ENCODE results near the gene PHOX2A. TPM values are rescaled to one million over a fixed set of nuclear protein-coding genes. Genes with fewer than 3 reads are reported as not detected.

Gene PHOX2A
- total RNA-seq, 1 experiment from 2014 or later: not detected

DNA sequence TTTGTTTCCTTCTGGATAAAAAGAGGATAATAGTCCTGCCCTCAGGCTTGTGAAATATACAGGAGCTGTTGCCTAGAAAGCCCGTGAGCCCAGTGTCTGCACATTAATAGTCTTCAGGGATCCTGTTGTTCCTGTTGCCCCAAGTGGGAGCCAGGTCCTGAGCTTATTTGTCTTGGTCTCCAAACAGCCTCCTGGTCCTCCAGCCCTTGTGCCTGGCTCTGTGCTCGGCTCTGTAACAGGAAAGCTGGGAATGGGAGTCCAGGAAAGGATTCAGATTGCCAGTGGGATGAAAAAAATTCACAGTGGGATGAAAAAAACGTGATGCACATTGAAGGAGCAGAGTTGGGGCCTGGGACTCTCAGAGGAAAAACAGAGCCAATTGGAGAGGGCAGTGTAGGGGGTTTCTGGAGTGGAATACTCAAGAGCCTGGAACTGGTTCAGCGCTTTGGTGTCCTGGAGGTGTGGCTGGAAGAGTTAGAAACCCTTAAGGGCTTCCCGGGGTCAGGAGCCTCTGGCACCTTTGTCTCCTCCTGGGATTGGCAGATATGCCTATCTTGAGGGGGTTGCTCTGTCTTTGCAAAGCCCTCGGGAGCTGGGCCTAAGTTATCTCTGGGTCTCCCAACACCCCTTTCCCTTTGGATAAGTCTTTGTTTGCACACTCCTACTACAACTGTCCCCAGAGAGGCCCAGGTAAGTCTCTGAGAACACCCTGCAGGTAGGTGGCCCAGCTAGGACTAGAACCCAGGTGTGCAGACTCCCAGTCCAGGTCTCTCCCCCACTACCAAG, 21.7 kb downstream of the PHOX2A start:
- peak overlapping the region; percentile 100 for H3K4me2 ChIP-seq (ENCODE audit: low read length)
- peak overlapping the region; percentile 97 for H3K4me3 ChIP-seq (ENCODE audit: low read length)
- no peaks in the 10 kb centered on the region for H3F3A ChIP-seq (ENCODE audit: low read length, unreplicated experiment)
- DNase-seq (no peak), ATAC-seq (no peak)
- no peaks in the 10 kb centered on the region; the same call in 1 of the 2 replicates for H3K36me3 ChIP-seq (ENCODE audit: low read depth, low read length)
- peaks cover 14% of the 10 kb centered on the region for H3K4me1 ChIP-seq (ENCODE audit: insufficient read depth, low read length)
- intact Hi-C loops (cut with micrococcal nuclease): loop anchor here (2.0 kb wide), 1 partner anchor 109 kb away; the partner anchor contains the start of gene ANAPC15
- peak overlapping the region; percentile 26; the same call in 1 of the 2 replicates for H3K9ac ChIP-seq (ENCODE audit: low read length)
- no peaks in the 10 kb centered on the region for H4K20me1 ChIP-seq (ENCODE audit: low read length)
- H3K27ac ChIP-seq (ENCODE audit: low read length): no peak overlapping the region
- CTCF ChIA-PET: no interaction called here
- TSS peak; percentile 90 for BruUV-seq (replicated peaks)
- H3K79me2 ChIP-seq (ENCODE audit: low read length): peaks cover 33% of the 10 kb centered on the region
- no peaks in the 10 kb centered on the region for H3K9me3 ChIP-seq (ENCODE audit: low read length)
- POLR2A ChIA-PET (ENCODE audit: unreplicated experiment): no interaction called here
- H2AFZ ChIP-seq (ENCODE audit: low read length): peak overlapping the region; percentile 99
- TF ChIP-seq, protein P1, sequence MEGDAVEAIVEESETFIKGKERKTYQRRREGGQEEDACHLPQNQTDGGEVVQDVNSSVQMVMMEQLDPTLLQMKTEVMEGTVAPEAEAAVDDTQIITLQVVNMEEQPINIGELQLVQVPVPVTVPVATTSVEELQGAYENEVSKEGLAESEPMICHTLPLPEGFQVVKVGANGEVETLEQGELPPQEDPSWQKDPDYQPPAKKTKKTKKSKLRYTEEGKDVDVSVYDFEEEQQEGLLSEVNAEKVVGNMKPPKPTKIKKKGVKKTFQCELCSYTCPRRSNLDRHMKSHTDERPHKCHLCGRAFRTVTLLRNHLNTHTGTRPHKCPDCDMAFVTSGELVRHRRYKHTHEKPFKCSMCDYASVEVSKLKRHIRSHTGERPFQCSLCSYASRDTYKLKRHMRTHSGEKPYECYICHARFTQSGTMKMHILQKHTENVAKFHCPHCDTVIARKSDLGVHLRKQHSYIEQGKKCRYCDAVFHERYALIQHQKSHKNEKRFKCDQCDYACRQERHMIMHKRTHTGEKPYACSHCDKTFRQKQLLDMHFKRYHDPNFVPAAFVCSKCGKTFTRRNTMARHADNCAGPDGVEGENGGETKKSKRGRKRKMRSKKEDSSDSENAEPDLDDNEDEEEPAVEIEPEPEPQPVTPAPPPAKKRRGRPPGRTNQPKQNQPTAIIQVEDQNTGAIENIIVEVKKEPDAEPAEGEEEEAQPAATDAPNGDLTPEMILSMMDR (conservative IDR thresholded peaks at IDR 0.05; ENCODE audit: low read depth, low read length): no peak
- TF ChIP-seq EZH2 (IDR thresholded peaks at IDR 0.05; ENCODE audit: low read length, unreplicated experiment) (no peak), EZH2phosphoT487 (IDR thresholded peaks at IDR 0.05; ENCODE audit: borderline replicate concordance, low read length) (no peak)
- no peaks in the 10 kb centered on the region for H3K9me2 ChIP-seq (replicated peaks; ENCODE audit: low read length)
- peaks cover 11% of the 10 kb centered on the region; the same call in 1 of the 2 replicates for H3K27me3 ChIP-seq (ENCODE audit: low read length)

DNA sequence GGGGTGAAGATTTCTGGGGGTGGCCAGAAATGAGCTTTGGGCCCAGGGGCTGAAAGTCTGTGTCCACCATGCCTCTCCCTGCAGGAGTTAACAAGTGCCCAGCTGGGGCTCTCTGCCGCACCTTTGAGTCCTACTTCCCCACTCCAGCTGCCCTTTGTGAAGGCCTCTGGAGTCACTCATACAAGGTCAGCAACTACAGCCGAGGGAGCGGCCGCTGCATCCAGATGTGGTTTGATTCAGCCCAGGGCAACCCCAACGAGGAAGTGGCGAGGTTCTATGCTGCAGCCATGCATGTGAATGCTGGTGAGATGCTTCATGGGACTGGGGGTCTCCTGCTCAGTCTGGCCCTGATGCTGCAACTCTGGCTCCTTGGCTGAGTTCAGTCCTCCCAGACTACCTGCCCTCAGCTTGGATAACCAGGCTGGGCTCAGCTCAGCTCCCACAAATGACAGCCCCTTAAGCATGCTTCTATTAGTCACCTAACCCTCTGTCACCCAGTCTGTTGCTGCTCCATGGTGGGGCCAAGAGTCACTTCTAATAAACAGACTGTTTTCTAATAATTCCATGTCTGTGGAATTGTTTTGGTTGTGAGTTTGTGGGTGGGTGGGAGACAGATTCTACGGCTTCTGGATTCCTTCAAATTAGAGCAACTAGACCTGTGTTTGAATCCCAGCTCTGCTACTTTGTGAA, 22.4 kb downstream of the PHOX2A start:
- Histone ChIP-seq H3K9me3 (ENCODE audit: low read length) (no peaks in the 10 kb centered on the region), H3K27ac (ENCODE audit: low read length) (no peak overlapping the region), H3K36me3 (ENCODE audit: low read depth, low read length) (no peaks in the 10 kb centered on the region), H3K4me1 (ENCODE audit: insufficient read depth, low read length) (peaks cover 14% of the 10 kb centered on the region), H4K20me1 (ENCODE audit: low read length) (no peaks in the 10 kb centered on the region), H3K27me3 (ENCODE audit: low read length) (peaks cover 14% of the 10 kb centered on the region), H2AFZ (ENCODE audit: low read length) (no peak overlapping the region), H3K4me2 (ENCODE audit: low read length) (no peak overlapping the region), H3K4me3 (ENCODE audit: low read length) (no peak overlapping the region), H3F3A (ENCODE audit: low read length, unreplicated experiment) (no peaks in the 10 kb centered on the region), H3K79me2 (ENCODE audit: low read length) (peaks cover 25% of the 10 kb centered on the region), H3K9ac (ENCODE audit: low read length) (no peak overlapping the region), H3K9me2 (replicated peaks; ENCODE audit: low read length) (no peaks in the 10 kb centered on the region)
- DNase-seq (no peak), ATAC-seq (no peak)
- ChIA-PET POLR2A (ENCODE audit: unreplicated experiment) (no interaction called here), CTCF (no interaction called here)
- TF ChIP-seq EZH2phosphoT487 (IDR thresholded peaks at IDR 0.05; ENCODE audit: borderline replicate concordance, low read length) (no peak), EZH2 (IDR thresholded peaks at IDR 0.05; ENCODE audit: low read length, unreplicated experiment) (no peak)
- TF ChIP-seq, protein P1 (conservative IDR thresholded peaks at IDR 0.05; ENCODE audit: low read depth, low read length): no peak
- intact Hi-C loops (cut with micrococcal nuclease): loop anchor here (2.0 kb wide), 1 partner anchor 109 kb away; the partner anchor contains the start of gene ANAPC15
- no TSS peak for BruUV-seq (replicated peaks)
